Measurements from ENCODE around the gene PSRC1.

The PSRC1 gene

DNA sequence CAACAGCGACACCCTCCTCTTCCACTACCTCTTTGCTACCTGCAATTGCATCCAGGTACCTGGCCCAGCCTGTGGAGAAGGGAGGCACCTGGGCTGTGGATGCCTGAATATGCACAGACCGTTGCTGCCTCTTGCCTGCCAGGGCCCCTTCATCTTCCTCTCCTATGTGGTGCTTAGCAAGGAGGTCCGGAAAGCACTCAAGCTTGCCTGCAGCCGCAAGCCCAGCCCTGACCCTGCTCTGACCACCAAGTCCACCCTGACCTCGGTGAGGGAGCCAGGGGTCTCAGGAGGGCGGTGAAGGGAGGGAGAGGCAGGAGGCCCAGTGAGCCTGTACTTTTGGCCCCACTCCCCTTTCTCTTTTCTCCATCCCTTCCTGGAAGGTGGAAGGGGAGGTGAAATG lies 11.5 kb downstream of the PSRC1 start:
- no peak for DNase-seq

DNA sequence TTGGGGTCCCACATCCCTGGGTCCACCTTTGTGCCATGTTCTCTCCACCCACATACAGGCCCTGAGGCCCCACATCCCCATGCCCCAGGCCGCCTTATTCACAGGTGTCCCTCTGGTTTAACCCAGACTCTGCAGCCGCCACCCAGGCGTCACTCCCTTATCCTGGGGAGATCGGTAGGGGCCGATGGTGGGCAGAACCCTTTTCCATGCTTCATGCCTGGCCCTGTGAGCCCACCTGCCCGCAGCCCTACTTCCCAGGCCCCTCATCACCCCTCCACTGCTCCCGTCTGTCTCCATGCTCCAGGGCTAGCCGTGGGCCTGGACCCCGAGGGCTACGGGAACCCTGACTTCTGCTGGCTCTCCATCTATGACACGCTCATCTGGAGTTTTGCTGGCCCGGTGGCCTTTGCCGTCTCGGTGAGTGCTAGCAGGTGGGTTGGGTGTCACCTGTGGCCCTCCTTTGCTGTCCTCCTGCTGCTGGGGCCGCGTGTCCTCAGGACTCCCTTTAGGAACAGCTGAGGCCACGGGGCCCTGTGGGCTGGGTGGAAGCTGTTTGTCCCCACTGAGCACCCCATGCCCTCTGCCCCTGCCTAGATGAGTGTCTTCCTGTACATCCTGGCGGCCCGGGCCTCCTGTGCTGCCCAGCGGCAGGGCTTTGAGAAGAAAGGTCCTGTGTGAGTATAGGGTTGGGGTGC lies 12.2 kb downstream of the PSRC1 start:
- DNase-seq: no peak

DNA sequence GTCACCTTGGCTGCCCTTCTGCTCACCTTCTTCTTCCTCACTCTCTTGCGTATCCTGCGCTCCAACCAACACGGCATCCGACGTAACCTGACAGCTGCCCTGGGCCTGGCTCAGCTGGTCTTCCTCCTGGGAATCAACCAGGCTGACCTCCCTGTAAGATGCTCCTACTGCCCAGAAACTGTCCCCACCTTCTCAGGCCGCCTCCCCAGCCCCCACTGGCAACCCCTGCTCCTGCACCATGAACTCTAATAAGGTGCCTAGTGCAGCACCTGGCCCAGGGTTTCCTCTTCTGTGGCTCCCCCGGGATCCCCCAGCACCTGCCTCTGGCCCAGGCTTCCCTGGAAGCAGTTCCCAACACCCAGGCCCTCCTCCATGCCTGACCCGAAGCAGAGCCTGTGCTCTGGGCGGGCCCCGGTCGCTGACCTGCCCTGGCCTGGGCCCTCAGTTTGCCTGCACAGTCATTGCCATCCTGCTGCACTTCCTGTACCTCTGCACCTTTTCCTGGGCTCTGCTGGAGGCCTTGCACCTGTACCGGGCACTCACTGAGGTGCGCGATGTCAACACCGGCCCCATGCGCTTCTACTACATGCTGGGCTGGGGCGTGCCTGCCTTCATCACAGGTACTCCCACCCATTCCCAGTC lies 12.8 kb downstream of the PSRC1 start:
- DNase-seq: no peak

DNA sequence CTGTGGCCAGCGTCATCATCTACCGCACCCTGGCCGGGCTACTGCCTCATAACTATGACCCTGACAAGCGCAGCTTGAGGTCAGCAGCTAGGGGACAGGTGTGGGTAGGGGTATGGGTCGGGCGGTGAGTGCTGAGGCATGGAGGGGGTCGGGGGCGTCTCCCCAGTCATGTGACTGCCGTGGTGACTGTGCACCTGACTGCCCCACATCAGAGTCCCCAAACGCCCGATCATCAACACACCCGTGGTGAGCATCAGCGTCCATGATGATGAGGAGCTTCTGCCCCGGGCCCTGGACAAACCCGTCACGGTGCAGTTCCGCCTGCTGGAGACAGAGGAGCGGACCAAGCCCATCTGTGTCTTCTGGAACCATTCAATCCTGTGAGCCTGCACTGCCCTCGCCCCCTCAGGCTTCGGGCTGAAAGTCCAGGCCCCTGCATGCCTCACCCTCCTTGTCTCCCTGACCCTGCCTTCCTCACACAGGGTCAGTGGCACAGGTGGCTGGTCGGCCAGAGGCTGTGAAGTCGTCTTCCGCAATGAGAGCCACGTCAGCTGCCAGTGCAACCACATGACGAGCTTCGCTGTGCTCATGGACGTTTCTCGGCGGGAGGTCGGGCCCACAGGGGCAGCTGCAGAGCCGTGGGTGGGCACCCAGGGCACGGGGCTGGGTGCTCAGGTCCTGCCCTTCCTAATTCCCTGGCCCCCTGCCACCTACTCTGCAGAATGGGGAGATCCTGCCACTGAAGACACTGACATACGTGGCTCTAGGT lies 13.5 kb downstream of the PSRC1 start:
- no peak for DNase-seq

DNA sequence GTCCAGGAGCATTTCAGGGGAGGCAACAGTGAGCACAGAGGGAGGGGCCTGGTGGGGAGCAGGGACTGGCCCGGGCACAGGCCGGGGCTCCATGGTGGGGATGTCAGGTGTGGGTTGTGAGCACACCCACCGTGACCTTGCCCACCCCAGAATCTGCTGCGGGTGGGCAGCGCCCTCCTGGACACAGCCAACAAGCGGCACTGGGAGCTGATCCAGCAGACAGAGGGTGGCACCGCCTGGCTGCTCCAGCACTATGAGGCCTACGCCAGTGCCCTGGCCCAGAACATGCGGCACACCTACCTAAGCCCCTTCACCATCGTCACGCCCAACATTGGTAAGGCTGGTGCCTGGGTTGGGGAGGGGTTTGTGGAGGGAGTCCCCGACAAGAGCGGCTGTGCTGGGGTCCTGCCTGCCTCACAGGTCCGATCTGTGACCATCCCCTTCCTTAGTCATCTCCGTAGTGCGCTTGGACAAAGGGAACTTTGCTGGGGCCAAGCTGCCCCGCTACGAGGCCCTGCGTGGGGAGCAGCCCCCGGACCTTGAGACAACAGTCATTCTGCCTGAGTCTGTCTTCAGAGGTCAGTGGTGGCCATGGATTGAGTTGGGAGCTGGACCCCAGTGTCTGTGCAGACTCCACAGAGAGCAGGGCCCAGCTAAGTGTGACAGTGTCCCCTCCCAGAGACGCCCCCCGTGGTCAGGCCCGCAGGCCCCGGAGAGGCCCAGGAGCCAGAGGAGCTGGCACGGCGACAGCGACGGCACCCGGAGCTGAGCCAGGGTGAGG lies 14.3 kb downstream of the PSRC1 start:
- DNase-seq: no peak

DNA sequence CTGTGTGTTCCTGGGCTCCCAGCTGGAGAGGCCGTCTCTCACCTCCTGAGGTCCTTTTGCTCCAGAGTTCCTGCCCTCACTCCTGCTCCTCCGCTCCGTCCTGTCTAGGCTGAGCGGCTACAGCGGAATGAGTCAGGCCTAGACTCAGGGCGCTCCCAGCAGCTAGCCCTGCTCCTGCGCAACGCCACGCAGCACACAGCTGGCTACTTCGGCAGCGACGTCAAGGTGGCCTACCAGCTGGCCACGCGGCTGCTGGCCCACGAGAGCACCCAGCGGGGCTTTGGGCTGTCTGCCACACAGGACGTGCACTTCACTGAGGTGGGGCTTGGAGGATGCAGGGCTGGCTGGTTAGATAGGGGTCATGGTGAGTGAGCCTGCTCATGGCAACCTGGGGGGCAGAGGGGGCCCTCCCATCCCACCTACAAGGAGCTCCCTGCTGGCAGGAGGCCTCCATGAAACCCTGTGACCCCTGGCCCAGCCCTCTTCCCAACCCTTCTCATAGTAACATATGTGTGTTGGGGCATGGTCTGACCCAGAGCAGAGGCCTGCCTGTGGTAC lies 15.1 kb downstream of the PSRC1 start:
- DNase-seq: no peak

DNA sequence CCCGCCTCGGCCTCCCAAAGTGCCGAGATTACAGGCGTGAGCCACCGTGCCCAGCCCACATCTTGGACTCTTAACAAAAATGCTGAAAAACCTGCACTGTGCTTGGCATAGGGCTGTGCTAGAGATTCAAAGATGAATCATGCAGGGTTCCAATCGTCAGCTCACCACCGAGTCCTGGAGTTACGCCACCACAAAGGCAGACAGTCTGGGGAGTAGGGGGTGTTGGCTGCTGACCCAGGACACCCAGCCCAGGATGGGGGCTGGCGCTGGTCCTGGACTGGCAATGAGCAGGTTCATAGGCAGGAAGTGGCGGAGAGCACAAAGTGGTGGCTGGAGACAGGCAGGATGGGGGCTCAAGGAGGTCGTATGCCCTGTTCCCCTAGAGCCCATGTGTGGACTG lies 16.0 kb downstream of the PSRC1 start:
- no peak for DNase-seq

DNA sequence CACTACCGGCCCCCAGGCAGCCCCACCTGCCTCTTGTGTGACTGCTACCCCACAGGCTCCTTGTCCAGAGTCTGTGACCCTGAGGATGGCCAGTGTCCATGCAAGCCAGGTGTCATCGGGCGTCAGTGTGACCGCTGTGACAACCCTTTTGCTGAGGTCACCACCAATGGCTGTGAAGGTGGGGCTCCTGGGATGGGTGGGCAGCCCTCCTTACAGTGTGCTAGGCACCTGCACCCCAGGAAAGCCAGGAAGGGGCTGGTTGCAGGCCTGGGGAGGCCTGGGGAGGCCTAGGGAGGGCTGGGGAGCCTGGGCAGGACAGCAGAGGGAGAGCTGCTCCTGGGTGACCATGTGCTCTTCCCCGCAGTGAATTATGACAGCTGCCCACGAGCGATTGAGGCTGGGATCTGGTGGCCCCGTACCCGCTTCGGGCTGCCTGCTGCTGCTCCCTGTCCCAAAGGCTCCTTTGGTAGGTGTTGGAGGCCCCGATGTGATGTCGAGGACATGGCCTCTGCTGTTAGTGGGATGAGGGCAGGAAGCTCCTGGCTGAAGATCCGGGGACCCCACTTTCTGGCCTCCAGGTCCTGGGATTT lies 17.1 kb downstream of the PSRC1 start:
- no peak for DNase-seq

DNA sequence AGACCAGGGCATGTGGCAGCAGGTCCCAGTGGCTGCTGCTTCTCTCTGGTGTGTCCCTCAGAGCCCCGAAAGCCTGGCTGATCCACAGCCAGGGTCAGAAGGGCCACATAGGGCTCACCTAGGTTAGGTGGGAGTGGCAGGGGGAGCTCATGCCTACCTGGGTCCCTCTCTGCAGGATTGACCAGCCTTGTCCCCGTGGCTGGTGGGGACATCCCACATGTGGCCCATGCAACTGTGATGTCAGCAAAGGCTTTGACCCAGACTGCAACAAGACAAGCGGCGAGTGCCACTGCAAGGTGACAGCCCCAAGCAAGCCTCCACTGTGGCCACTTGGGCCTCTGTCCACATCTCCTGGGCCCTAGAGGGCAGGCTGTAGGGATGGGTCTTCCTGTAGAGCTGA lies 17.9 kb downstream of the PSRC1 start:
- no peak for DNase-seq

DNA sequence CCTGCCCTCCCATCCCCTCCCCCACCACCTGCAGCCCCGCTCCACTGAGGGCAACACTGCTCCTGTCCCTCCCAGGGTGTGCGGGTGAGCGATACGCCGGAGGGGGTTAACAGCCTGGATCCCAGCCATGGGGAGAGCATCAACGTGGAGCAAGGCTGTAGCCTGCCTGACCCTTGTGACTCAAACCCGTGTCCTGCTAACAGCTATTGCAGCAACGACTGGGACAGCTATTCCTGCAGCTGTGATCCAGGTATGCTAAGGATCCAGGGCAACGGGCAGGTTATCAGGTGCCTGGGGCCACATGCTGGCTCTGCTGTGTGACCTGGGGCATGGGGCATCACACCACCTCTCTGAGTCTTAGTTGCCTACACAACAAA lies 18.6 kb downstream of the PSRC1 start:
- DNase-seq: no peak

DNA sequence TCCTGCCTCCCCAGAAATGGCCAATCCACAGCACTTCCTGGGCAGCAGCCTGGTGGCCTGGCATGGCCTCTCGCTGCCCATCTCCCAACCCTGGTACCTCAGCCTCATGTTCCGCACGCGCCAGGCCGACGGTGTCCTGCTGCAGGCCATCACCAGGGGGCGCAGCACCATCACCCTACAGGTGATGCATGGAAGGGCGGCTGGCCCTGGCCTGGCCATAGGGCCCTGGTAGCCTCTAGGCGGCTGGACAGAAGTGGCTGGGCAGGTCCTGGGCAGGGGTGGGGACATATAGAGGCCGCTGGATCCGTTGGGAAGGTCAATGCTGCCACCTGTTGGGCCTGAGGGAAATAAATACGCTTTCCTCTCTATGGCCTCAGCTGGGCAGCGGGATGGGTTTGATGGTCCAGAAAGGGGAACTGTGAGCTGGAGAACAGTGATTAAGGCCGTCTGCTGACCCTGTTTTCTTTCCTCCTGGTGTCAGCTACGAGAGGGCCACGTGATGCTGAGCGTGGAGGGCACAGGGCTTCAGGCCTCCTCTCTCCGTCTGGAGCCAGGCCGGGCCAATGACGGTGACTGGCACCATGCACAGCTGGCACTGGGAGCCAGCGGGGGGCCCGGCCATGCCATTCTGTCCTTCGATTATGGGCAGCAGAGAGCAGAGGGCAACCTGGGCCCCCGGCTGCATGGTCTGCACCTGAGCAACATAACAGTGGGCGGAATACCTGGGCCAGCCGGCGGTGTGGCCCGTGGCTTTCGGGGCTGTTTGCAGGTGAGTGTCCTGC lies 19.2 kb downstream of the PSRC1 start:
- DNase-seq: peak; percentile 35

DNA sequence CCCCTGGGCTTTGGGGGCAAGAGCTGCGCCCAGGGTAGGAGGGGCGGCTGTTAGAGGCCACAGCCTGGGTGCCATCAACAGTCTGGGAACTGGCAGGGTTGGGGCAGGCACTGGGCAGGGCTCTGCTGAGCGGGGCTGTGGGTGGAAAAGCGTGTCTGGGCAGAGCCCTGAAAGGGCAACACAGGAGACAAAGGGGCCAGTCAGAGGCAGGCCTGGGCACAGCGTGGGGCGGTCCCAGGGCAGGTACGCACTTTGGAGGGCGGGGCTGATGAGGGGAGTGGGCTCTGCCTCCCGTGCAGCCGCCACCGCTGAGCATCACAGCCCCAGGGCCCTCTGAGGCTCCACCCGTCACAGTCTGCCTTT lies 19.7 kb downstream of the PSRC1 start:
- no peak for DNase-seq

DNA sequence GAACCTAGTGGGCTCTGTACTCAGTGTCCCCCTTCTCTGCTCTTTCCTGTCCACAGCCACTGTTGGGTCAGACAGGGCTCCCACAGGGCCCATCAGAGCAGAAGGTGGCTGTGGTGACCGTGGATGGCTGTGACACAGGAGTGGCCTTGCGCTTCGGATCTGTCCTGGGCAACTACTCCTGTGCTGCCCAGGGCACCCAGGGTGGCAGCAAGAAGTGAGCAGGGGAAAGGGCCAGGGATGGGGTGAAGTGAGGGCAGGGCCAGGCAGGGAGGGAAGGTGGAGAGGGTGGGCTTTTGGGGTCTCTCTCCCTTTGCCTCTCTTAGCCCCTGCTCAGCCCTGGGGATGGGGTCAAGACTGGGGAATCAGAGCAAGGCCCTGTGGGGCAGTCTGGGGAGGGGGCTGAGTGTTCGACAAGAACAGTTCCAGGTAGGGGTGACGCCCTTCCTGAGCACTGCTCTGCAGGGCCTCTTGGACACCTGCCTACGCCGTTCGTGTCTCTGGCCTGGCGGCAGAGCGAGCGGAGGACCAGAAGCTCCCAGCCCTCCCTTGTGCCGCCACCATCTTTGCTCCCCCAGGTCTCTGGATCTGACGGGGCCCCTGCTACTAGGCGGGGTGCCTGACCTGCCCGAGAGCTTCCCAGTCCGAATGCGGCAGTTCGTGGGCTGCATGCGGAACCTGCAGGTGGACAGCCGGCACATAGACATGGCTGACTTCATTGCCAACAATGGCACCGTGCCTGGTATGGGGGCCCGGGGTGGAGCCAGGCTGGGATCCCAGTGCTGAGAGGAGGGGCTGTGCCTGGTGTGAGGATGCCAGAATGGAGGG lies 20.5 kb downstream of the PSRC1 start:
- DNase-seq: no peak

DNA sequence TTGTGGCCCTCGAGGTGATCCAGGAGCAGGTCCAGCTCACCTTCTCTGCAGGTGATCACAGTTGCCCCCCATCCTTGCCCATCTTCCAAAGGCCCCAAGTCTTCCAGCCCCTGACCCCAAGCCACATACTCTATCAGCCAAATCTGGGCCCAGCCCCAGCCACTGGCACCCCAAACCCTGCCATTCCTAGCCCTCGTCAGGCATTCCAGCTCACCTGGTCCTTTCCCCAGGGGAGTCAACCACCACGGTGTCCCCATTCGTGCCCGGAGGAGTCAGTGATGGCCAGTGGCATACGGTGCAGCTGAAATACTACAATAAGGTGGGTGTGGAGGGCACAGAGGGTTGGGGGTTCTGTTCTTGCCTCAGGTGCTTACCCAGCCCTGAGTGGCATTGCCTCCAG lies 21.4 kb downstream of the PSRC1 start:
- DNase-seq: no peak

DNA sequence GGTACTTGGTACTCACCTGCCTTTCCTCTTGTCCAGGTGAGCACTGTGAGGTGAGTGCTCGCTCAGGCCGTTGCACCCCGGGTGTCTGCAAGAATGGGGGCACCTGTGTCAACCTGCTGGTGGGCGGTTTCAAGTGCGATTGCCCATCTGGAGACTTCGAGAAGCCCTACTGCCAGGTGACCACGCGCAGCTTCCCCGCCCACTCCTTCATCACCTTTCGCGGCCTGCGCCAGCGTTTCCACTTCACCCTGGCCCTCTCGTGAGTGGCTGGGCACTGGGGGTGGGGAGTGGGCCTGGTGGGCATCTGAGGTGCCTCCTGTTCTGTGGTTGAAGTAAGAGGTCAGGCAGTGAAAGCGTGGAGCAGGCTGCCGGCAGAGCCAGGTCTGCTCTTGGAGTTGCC lies 21.9 kb downstream of the PSRC1 start:
- DNase-seq: no peak

DNA sequence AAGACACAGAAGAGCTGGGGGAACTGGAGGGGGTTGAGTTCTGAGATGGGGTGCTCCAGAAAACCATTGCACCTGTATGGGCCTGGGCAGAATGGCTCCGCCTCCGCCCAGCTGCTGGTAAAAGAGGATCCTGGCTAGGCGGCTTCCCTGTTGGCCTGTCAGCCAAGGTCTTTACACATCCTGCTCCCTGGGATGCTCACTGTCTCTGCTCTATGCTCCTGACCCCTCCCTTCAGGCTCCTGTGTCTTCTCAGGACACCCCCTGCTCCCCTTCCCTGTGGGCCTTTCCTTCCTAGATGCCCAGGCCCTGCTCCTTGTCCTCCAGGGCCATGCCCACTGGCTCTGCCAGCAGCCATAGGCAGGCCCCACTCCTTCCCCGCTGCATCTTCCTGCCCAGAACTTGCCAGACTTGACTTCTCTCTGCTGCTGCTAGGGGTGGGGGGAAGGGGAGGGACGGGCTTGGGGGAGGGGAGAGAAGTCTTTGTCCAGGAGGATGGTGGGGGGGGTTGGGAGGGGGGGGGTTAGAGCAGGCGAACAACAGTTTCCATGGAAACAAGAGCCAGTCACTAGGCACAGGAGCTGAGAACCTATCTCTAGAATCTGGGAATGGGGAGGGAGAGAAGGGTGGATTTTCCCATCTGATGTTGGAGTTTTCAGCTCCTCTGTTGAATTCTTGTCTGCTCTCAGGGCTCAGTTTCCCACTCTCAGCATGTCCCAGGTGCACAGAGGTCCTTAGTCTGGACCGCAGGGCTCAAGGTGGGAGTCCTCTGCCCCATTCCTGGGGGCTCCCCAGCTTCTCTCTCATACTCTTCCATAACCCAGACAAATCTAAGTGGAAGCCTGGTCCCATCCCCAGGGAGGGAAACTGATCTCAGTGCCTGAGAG lies 23.0 kb downstream of the PSRC1 start:
- no peak for DNase-seq

DNA sequence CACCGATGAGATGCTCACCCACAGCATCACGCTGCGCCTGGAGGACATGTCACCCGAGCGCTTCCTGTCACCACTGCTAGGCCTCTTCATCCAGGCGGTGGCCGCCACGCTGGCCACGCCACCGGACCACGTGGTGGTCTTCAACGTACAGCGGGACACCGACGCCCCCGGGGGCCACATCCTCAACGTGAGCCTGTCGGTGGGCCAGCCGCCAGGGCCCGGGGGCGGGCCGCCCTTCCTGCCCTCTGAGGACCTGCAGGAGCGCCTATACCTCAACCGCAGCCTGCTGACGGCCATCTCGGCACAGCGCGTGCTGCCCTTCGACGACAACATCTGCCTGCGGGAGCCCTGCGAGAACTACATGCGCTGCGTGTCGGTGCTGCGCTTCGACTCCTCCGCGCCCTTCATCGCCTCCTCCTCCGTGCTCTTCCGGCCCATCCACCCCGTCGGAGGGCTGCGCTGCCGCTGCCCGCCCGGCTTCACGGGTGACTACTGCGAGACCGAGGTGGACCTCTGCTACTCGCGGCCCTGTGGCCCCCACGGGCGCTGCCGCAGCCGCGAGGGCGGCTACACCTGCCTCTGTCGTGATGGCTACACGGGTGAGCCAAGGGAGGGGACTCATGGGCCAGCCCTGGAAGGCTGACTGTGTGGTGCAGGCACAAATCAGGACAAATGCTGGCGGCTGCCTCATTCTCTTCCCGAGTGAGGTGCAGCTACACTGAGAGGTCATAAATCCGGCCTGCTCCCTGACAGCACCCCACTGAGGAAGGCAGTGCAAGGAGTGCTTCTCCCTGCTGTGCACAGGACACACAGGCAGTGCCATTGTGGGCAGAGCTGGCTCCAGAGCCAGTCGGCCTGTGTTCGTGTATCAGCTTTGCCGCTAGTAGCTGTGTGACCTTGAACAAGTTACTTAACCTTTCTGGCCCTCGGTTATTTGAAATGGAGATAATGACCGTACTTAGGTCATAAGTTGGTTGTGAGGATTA lies 24.2 kb downstream of the PSRC1 start:
- DNase-seq: no peak

DNA sequence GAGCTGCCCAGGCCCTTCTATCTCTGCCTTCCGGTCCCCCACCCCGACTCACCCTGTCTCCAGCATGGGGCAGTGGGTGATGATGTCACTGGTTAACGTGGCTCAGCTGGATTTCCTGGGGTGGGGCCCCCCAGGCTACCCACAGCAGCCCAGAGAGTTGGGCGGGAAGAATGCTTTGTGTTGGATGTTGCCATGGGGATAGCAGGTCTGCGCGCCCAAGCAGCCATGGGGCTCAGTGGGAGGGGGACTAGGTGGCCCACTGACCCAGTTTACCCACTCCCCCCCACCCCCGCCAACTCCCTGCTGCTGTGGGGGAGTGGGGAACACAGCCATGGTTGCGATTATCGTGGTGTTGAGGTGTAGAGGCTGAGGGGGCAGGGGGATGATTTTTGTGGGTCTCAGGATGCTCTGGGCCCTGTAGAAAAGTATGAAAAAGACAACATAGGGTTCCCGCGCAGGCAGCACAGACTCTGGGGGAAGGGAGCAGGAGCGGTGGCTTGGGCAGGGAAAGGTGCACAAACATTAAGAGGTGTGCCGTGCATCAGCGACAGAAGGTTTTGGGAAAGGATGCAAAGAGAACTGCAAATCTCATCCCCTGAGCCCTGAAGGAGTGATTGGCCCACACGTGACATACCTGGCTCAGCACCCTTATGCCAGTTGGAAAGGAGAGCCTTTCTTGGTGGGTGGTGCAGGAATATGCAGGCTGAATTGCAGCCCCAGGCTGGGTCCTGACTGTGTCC lies 25.1 kb downstream of the PSRC1 start:
- DNase-seq: no peak

Data from GDM1 (cell line).